SK-N-SH (cell line): ENCODE results near the gene GSE1.

Experiments
- CTCF ChIP-seq: fragments of 200-600 bp; sonication (generic); IDR thresholded peaks from 2 replicates; pipeline ENCODE4 v1.6.1; 2017; ENCODE audit warnings: antibody characterized with exemption, mild to moderate bottlenecking, moderate library complexity
- EP300 ChIP-seq, 2 experiments: IDR thresholded peaks; 2 replicates each; pipeline versions ENCODE4 v1.4.0 to v1.6.1; 2012; ENCODE audit warnings: borderline replicate concordance in 1 of 2, low read depth in 1 of 2, low read length in 1 of 2
- NRF1 ChIP-seq: IDR thresholded peaks from 2 replicates; pipeline ENCODE4 v1.6.1; 2012; ENCODE audit warnings: low read depth, mild to moderate bottlenecking, low read length
- POLR2AphosphoS5 ChIP-seq: IDR thresholded peaks from 2 replicates; pipeline ENCODE4 v1.6.1; 2012; ENCODE audit warnings: low read depth, low read length
- RFX5 ChIP-seq: IDR thresholded peaks from 2 replicates; pipeline ENCODE4 v1.6.1; 2012; ENCODE audit warnings: mild to moderate bottlenecking, improper control_type of control experiment, low read length
- SMC3 ChIP-seq: IDR thresholded peaks from 2 replicates; pipeline ENCODE4 v1.6.1; 2012; ENCODE audit warnings: low read depth, low read length, improper control_type of control experiment
- TAF1 ChIP-seq: IDR thresholded peaks from 2 replicates; pipeline ENCODE4 v1.6.1; 2012; ENCODE audit warnings: low read depth, mild to moderate bottlenecking, low read length, moderate library complexity, borderline replicate concordance
- TCF12 ChIP-seq: IDR thresholded peaks from 2 replicates; pipeline ENCODE4 v1.4.0; 2012
- TEAD4 ChIP-seq: IDR thresholded peaks from 2 replicates; pipeline ENCODE4 v1.4.0; 2012; ENCODE audit warnings: mild to moderate bottlenecking, borderline replicate concordance; ENCODE audit not compliant: insufficient read depth
- USF2 ChIP-seq: fragments of 150-350 bp; IDR thresholded peaks from 2 replicates; pipeline ENCODE4 v1.6.1; 2017; ENCODE audit warnings: antibody characterized with exemption, low read length, low read depth, borderline replicate concordance
- YY1 ChIP-seq: IDR thresholded peaks from 2 replicates; pipeline ENCODE4 v1.4.0; 2012; ENCODE audit warnings: low read depth, mild to moderate bottlenecking
- TF ChIP-seq, protein P1 (sequence below): IDR thresholded peaks from 2 replicates; pipeline ENCODE4 v1.4.0; 2012; ENCODE audit warnings: low read depth, borderline replicate concordance

GRCh38 chr16:85573696-85574641 lies 39.2 kb upstream of the GSE1 start:
- TF ChIP-seq RFX5 (no peak), POLR2AphosphoS5 (no peak), CTCF (no peak), USF2 (no peak), YY1 (no peak), NRF1 (no peak), EP300 (IDR thresholded peaks at IDR 0.05; ENCODE audit: borderline replicate concordance in 1 of 2, low read depth in 1 of 2, low read length in 1 of 2) (peak in 1 of 2 experiments; percentile 66; a peak in 2 of 4 replicates), TAF1 (no peak), TEAD4 (no peak), SMC3 (no peak), TCF12 (peak; percentile 35; the same call in 1 of the 2 replicates)
- TF ChIP-seq, protein P1, sequence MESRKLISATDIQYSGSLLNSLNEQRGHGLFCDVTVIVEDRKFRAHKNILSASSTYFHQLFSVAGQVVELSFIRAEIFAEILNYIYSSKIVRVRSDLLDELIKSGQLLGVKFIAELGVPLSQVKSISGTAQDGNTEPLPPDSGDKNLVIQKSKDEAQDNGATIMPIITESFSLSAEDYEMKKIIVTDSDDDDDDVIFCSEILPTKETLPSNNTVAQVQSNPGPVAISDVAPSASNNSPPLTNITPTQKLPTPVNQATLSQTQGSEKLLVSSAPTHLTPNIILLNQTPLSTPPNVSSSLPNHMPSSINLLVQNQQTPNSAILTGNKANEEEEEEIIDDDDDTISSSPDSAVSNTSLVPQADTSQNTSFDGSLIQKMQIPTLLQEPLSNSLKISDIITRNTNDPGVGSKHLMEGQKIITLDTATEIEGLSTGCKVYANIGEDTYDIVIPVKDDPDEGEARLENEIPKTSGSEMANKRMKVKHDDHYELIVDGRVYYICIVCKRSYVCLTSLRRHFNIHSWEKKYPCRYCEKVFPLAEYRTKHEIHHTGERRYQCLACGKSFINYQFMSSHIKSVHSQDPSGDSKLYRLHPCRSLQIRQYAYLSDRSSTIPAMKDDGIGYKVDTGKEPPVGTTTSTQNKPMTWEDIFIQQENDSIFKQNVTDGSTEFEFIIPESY: no peak
